Measurements from ENCODE around the gene HIVEP3.

GRCh38 chr1:41823471-41823870 is 95.3 kb downstream of the HIVEP3 start:
- TF ChIP-seq CTCF (IDR thresholded peaks at IDR 0.05): no peak
- no peak for TF ChIP-seq POLR2A (IDR thresholded peaks at IDR 0.05)

Data from lower leg skin (tissue), 3 donors.